ENCODE data around the gene MCC. TPM values are rescaled to one million over a fixed set of nuclear protein-coding genes. Genes with fewer than 3 reads are reported as not detected.

MCC gene
- total and polyA plus RNA-seq, 2 donors (not counting 1 experiment from before 2014, with no cell fraction given): 3.2 to 41.3 TPM

DNA sequence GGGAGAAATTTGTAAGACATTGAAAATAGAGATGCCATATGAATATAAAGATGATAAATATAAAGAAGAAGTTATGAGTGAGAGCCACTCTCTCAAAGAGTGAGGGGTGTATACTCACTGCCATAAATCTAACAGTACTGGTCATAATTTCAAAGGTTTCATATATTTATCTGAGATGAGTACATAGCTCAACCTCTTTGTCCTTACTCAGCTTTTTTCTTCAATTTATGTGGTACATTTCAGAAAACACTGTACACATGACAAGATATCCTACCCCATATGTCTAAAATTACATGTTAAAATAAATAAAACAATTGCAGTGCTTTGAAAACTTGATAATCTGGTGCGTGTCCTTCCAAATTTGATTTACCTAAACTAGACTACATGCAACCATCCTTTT lies 5.2 kb upstream of the MCC start:
- no peak overlapping the region for H3K4me3 ChIP-seq (replicated peaks in 1 of 4; ENCODE audit: control extremely low read depth in 1 of 4, insufficient read depth in 1 of 4, low read depth in 3 of 4, low read length in 4 of 4)
- peaks cover 11% of the 10 kb centered on the region for H3K4me1 ChIP-seq (ENCODE audit: control insufficient read depth, extremely low read depth, insufficient read depth, low read length)
- no peaks in the 10 kb centered on the region for H4K20me1 ChIP-seq (ENCODE audit: control insufficient read depth, extremely low read depth, insufficient read depth, low read length)
- H2AFZ ChIP-seq (ENCODE audit: low read length): no peak overlapping the region
- no peak overlapping the region for H3K4me2 ChIP-seq (ENCODE audit: extremely low read depth, insufficient read depth, low read length)
- H3K79me2 ChIP-seq (ENCODE audit: control insufficient read depth, insufficient read depth, low read length): no peaks in the 10 kb centered on the region
- no peak for TF ChIP-seq EZH2 (IDR thresholded peaks at IDR 0.05; ENCODE audit: low read length, missing control alignments)
- TF ChIP-seq CTCF (conservative IDR thresholded peaks at IDR 0.05 in 1 of 2, IDR thresholded peaks at IDR 0.05 in 1 of 2; ENCODE audit: low read depth in 1 of 2, low read length in 2 of 2): no peak
- H3K36me3 ChIP-seq (ENCODE audit: control insufficient read depth, insufficient read depth, low read length): no peaks in the 10 kb centered on the region
- no peaks in the 10 kb centered on the region for H3K27me3 ChIP-seq (ENCODE audit: control insufficient read depth, insufficient read depth, low read length)
- no peak overlapping the region for H3K9ac ChIP-seq (ENCODE audit: insufficient read depth, low read length)
- H3K27ac ChIP-seq (ENCODE audit: insufficient read depth, low read length): no peak overlapping the region
- no peak for DNase-seq (ENCODE audit: low read depth in 2 of 2)
- H3K9me3 ChIP-seq (ENCODE audit: control insufficient read depth, insufficient read depth, low read depth, low read length): no peaks in the 10 kb centered on the region

- Histone ChIP-seq H3K9ac (ENCODE audit: insufficient read depth, low read length) (no peak overlapping the region), H3K9me3 (ENCODE audit: control insufficient read depth, insufficient read depth, low read depth, low read length) (no peaks in the 10 kb centered on the region), H3K4me2 (ENCODE audit: extremely low read depth, insufficient read depth, low read length) (no peak overlapping the region), H3K27ac (ENCODE audit: insufficient read depth, low read length) (no peak overlapping the region), H3K27me3 (ENCODE audit: control insufficient read depth, insufficient read depth, low read length) (no peaks in the 10 kb centered on the region), H3K36me3 (ENCODE audit: control insufficient read depth, insufficient read depth, low read length) (no peaks in the 10 kb centered on the region), H3K4me3 (replicated peaks in 1 of 4; ENCODE audit: control extremely low read depth in 1 of 4, insufficient read depth in 1 of 4, low read depth in 3 of 4, low read length in 4 of 4) (no peak overlapping the region), H4K20me1 (ENCODE audit: control insufficient read depth, extremely low read depth, insufficient read depth, low read length) (no peaks in the 10 kb centered on the region), H2AFZ (ENCODE audit: low read length) (no peak overlapping the region), H3K4me1 (ENCODE audit: control insufficient read depth, extremely low read depth, insufficient read depth, low read length) (peaks cover 11% of the 10 kb centered on the region), H3K79me2 (ENCODE audit: control insufficient read depth, insufficient read depth, low read length) (no peaks in the 10 kb centered on the region)
- DNase-seq (ENCODE audit: low read depth in 2 of 2): no peak
- no peak for TF ChIP-seq EZH2 (IDR thresholded peaks at IDR 0.05; ENCODE audit: low read length, missing control alignments)
- no peak for TF ChIP-seq CTCF (conservative IDR thresholded peaks at IDR 0.05 in 1 of 2, IDR thresholded peaks at IDR 0.05 in 1 of 2; ENCODE audit: low read depth in 1 of 2, low read length in 2 of 2)
Observed at GRCh38 chr5:113491022-113491421, 2.8 kb upstream of the MCC start.

GRCh38 chr5:113490317-113490716 lies 2.1 kb upstream of the MCC start:
- TF ChIP-seq CTCF (conservative IDR thresholded peaks at IDR 0.05 in 1 of 2, IDR thresholded peaks at IDR 0.05 in 1 of 2; ENCODE audit: low read depth in 1 of 2, low read length in 2 of 2): no peak
- TF ChIP-seq EZH2 (IDR thresholded peaks at IDR 0.05; ENCODE audit: low read length, missing control alignments): no peak

More at GRCh38 chr5:113490317-113490716, 2.1 kb upstream of the MCC start:
- DNase-seq (ENCODE audit: low read depth in 2 of 2): no peak
- Histone ChIP-seq H4K20me1 (ENCODE audit: control insufficient read depth, extremely low read depth, insufficient read depth, low read length) (no peaks in the 10 kb centered on the region), H3K27me3 (ENCODE audit: control insufficient read depth, insufficient read depth, low read length) (no peaks in the 10 kb centered on the region), H3K9ac (ENCODE audit: insufficient read depth, low read length) (no peak overlapping the region), H3K79me2 (ENCODE audit: control insufficient read depth, insufficient read depth, low read length) (no peaks in the 10 kb centered on the region), H3K27ac (ENCODE audit: insufficient read depth, low read length) (no peak overlapping the region), H3K4me2 (ENCODE audit: extremely low read depth, insufficient read depth, low read length) (no peak overlapping the region), H3K9me3 (ENCODE audit: control insufficient read depth, insufficient read depth, low read depth, low read length) (no peaks in the 10 kb centered on the region), H3K4me3 (replicated peaks in 1 of 4; ENCODE audit: control extremely low read depth in 1 of 4, insufficient read depth in 1 of 4, low read depth in 3 of 4, low read length in 4 of 4) (no peak overlapping the region), H3K4me1 (ENCODE audit: control insufficient read depth, extremely low read depth, insufficient read depth, low read length) (peaks cover 11% of the 10 kb centered on the region), H2AFZ (ENCODE audit: low read length) (no peak overlapping the region), H3K36me3 (ENCODE audit: control insufficient read depth, insufficient read depth, low read length) (no peaks in the 10 kb centered on the region)
